ENCODE results near the gene DMRTA2. TPM values are rescaled to one million over a fixed set of nuclear protein-coding genes. Genes with fewer than 3 reads are reported as not detected.

DMRTA2 gene
- total and polyA plus RNA-seq, 2 of the 4 experiments (the other 2 are of a cell fraction) = 0.02 TPM; not detected in 1

GRCh38 chr1:50462964-50463363, 39.7 kb upstream of the DMRTA2 start:
- H3K18ac ChIP-seq (ENCODE audit: low read depth, low read length) = no peak overlapping the region
- H3K4me1 ChIP-seq (ENCODE audit: control insufficient read depth, insufficient read depth, low read length) = no peaks in the 10 kb centered on the region
- no peak overlapping the region for H3K4me2 ChIP-seq (ENCODE audit: low read depth, low read length)
- no peaks in the 10 kb centered on the region for H4K20me1 ChIP-seq (ENCODE audit: insufficient read depth, low read length)
- H2AK5ac ChIP-seq (ENCODE audit: low read depth, low read length) = no peak overlapping the region
- DNase-seq = no peak
- no peak overlapping the region for H3K4me3 ChIP-seq (ENCODE audit: insufficient read depth, low read depth, low read length)
- H2BK20ac ChIP-seq (ENCODE audit: low read depth, low read length) = no peak overlapping the region
- intact Hi-C loops (cut with micrococcal nuclease) = no loop called here
- ChIA-PET CTCF (no interaction called here), POLR2A (ENCODE audit: unreplicated experiment) (no interaction called here)
- H2AK9ac ChIP-seq (replicated peaks; ENCODE audit: low read depth, low read length, poor library complexity) = no peak overlapping the region
- no peaks in the 10 kb centered on the region for H3K36me3 ChIP-seq (ENCODE audit: control insufficient read depth, insufficient read depth, low read length)
- in situ Hi-C loops (cut with MboI; ENCODE audit: low sequenced_read_pairs) = no loop called here
- no TSS peak for BruUV-seq (replicated peaks)
- H2BK5ac ChIP-seq (ENCODE audit: low read depth, low read length, poor library complexity, severe bottlenecking) = no peak overlapping the region
- WGBS, 2 experiments (ENCODE audit: extremely low coverage in 2 of 2, insufficient read length in 1 of 2) = no CpG with 5 or more reads among the region's 2 CpGs
- H4K8ac ChIP-seq (ENCODE audit: low read depth in 2 of 2, low read length in 2 of 2) = no peak overlapping the region
- H3K9me1 ChIP-seq (ENCODE audit: insufficient read depth, low read length) = no peaks in the 10 kb centered on the region
- H3K14ac ChIP-seq (replicated peaks; ENCODE audit: low read depth, low read length) = no peak overlapping the region
- H2BK15ac ChIP-seq (ENCODE audit: low read depth, low read length) = no peak overlapping the region
- H3K9me3 ChIP-seq (ENCODE audit: control insufficient read depth, insufficient read depth, low read length) = no peaks in the 10 kb centered on the region
- H3K27me3 ChIP-seq (ENCODE audit: control insufficient read depth, insufficient read depth, low read length) = no peaks in the 10 kb centered on the region
- no peak overlapping the region for H4K91ac ChIP-seq (ENCODE audit: insufficient read depth, low read depth, low read length)
- no peak overlapping the region for H3K9ac ChIP-seq (ENCODE audit: low read depth, low read length)
- dilution Hi-C loops (cut with HindIII; ENCODE audit: low sequenced_read_pairs, unreplicated experiment) = no loop called here
- no peak overlapping the region for H3K27ac ChIP-seq (ENCODE audit: insufficient read depth, low read length)
- no peak overlapping the region for H2BK120ac ChIP-seq (ENCODE audit: low read depth, low read length)
- H3K79me1 ChIP-seq (ENCODE audit: low read depth in 1 of 2, low read length in 2 of 2) = no peaks in the 10 kb centered on the region
- no peak overlapping the region for H3K4ac ChIP-seq (ENCODE audit: low read depth, low read length)
- no peak overlapping the region for H3K23ac ChIP-seq (ENCODE audit: low read depth, low read length)
- no peak overlapping the region for H2AFZ ChIP-seq (replicated peaks; ENCODE audit: low read length, poor library complexity)
- ATAC-seq (ENCODE audit: low read depth) = no peak
- H4K5ac ChIP-seq (ENCODE audit: low read depth, low read length) = no peak overlapping the region
- TF ChIP-seq BHLHE40 (IDR thresholded peaks at IDR 0.05; ENCODE audit: low read depth, low read length) (no peak), FOS (IDR thresholded peaks at IDR 0.05; ENCODE audit: low read depth, low read length) (no peak), SMC3 (IDR thresholded peaks at IDR 0.05; ENCODE audit: low read depth, low read length) (no peak), CHD1 (IDR thresholded peaks at IDR 0.05; ENCODE audit: low read depth, low read length) (no peak), RCOR1 (IDR thresholded peaks at IDR 0.05; ENCODE audit: insufficient replicate concordance, low read length) (no peak), RFX5 (IDR thresholded peaks at IDR 0.05; ENCODE audit: low read depth, low read length) (no peak), ELK1 (IDR thresholded peaks at IDR 0.05; ENCODE audit: borderline replicate concordance, low read depth, low read length) (no peak), POLR2A (IDR thresholded peaks at IDR 0.05; ENCODE audit: low read depth, low read length) (no peak), CEBPB (IDR thresholded peaks at IDR 0.05; ENCODE audit: low read depth, low read length) (no peak), CTCF (conservative IDR thresholded peaks at IDR 0.05; ENCODE audit: low read depth, low read length) (no peak), NFE2L2 (IDR thresholded peaks at IDR 0.05; ENCODE audit: low read depth, low read length) (no peak), RAD21 (IDR thresholded peaks at IDR 0.05; ENCODE audit: low read length) (no peak), USF2 (IDR thresholded peaks at IDR 0.05; ENCODE audit: low read depth, low read length) (no peak), MAZ (IDR thresholded peaks at IDR 0.05; ENCODE audit: borderline replicate concordance, low read depth, low read length) (no peak), MAFK (IDR thresholded peaks at IDR 0.05; ENCODE audit: low read depth, low read length) (no peak)
- H3K56ac ChIP-seq (ENCODE audit: extremely low read depth, insufficient read depth, low read length) = no peak overlapping the region

Data from IMR-90 (cell line).